ENCODE data around the gene ONECUT1. TPM values are rescaled to one million over a fixed set of nuclear protein-coding genes. Genes with fewer than 3 reads are reported as not detected.

ONECUT1 gene
- total and polyA plus RNA-seq, 7 donors = 0.36 TPM; not detected in 6

DNA sequence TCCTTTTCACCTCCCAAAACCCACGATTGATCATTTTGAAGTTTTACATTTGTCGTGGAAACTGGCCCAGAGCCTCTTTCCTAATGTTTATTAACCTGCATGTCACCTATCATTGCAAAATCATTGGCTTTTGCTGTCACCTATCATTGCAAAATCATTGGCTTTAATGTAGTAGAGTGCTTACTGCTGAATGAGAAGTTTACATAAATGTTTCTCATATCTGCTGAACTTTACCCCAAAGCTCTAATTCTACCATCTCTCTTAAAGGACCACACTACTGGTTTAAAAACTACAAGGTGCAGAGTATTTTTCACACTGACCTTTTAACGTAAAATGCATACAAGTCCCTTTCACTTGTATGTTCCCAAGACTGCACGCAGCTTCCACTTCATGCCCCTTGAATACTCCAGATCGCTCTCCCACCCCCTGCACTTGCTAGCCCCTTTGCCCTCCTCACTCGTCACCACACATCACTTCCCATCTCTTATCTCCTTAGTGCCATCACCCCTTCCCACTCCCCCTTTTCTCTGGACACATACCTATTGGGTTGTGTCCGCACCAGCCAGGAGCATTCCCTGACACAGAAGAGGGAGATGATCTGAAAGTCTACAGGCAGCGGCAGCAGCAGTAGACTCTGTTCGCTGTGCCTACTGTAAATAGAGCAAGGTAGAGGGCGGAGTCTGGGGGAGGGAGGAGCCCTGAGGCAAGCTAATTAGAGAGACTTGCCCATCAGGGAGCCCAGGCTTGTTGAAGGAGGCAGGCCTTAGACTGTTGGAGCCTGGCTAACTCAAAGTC is 80.8 kb downstream of the ONECUT1 start:
- no peaks in the 10 kb centered on the region for H3K4me1 ChIP-seq
- no peak overlapping the region for H3K27ac ChIP-seq
- intact Hi-C loops (cut with DNase I) = no loop called here
- DNase-seq = no peak
- H3K9me3 ChIP-seq = no peaks in the 10 kb centered on the region
- no peak for TF ChIP-seq POLR2AphosphoS5 (IDR thresholded peaks at IDR 0.05)
- no peak for TF ChIP-seq EP300 (IDR thresholded peaks at IDR 0.05)
- no peaks in the 10 kb centered on the region for H3K36me3 ChIP-seq
- 17 to 59% methylated on average over 10 of the region's 10 CpGs for WGBS, 2 donors
- no peaks in the 10 kb centered on the region for H3K27me3 ChIP-seq
- H3K4me3 ChIP-seq = no peak overlapping the region

Other genes with a start within 250 kb of the ONECUT1 start
- gene ARPP19, start 221.3 kb downstream of the ONECUT1 start, total RNA-seq = 100 to 1,000 TPM; 110 to 177 (median 150) TPM
- 10 to 100 TPM; 26.4 to 40.0 (median 37.0) TPM for gene ARPP19, start 221.3 kb downstream of the ONECUT1 start, polyA plus RNA-seq
- gene ATOSA, start 110.9 kb downstream of the ONECUT1 start, total RNA-seq = 10 to 100 TPM; 50.1 to 90.3 (median 82.2) TPM
- gene ATOSA, start 110.9 kb downstream of the ONECUT1 start, polyA plus RNA-seq = 10 to 100 TPM; 21.0 to 26.1 (median 25.5) TPM

All from sigmoid colon (tissue), 7 donors.